GM19043 (cell line): ENCODE data around the gene KNOP1.
A peak's percentile ranks its signal among the peaks of the same experiment; 100 is the strongest.

Source experiments
- ATAC-seq: cut with Tn5 transposase; IDR thresholded peaks from one replicate; pipeline ENCODE4 v1.9.1; 2021; ENCODE audit warnings: low read depth; ENCODE audit not compliant: unreplicated experiment

KNOP1 gene

GRCh38 chr16:19717741-19718623, at the start of gene KNOP1, which contains the start of gene IQCK:
Gene KNOP1, minus strand, starts transcription at chr16:19718227. Its CDS starts 3,192 bp downstream, at chr16:19715035.
Gene IQCK, plus strand, starts transcription at chr16:19718271. Its CDS starts 36 bp downstream, at chr16:19718307.
- ATAC-seq: peak; percentile 99

- ATAC-seq: no peak
Measured at GRCh38 chr16:19767497-19767896, 49.5 kb upstream of the KNOP1 start.

GRCh38 chr16:19766988-19767387, 49.0 kb upstream of the KNOP1 start:
- no peak for ATAC-seq

GRCh38 chr16:19766554-19766884, 48.5 kb upstream of the KNOP1 start:
- ATAC-seq: no peak

- ATAC-seq: no peak
Measured at GRCh38 chr16:19765860-19766553, 48.0 kb upstream of the KNOP1 start.

GRCh38 chr16:19760356-19761060, 42.5 kb upstream of the KNOP1 start:
- ATAC-seq: no peak

- ATAC-seq: no peak
Measured at GRCh38 chr16:19757762-19758595, 40.0 kb upstream of the KNOP1 start.

- ATAC-seq: no peak
Measured at GRCh38 chr16:19757026-19757425, 39.0 kb upstream of the KNOP1 start.

- no peak for ATAC-seq
Measured at GRCh38 chr16:19755268-19755667, 37.2 kb upstream of the KNOP1 start.

GRCh38 chr16:19754644-19755036, 36.6 kb upstream of the KNOP1 start:
- ATAC-seq: no peak

GRCh38 chr16:19753815-19754643, 36.0 kb upstream of the KNOP1 start:
- ATAC-seq: no peak

GRCh38 chr16:19751478-19752385, 33.7 kb upstream of the KNOP1 start:
- ATAC-seq: no peak

- no peak for ATAC-seq
Measured at GRCh38 chr16:19749571-19750080, 31.6 kb upstream of the KNOP1 start.

- no peak for ATAC-seq
Measured at GRCh38 chr16:19748389-19749168, 30.6 kb upstream of the KNOP1 start.

GRCh38 chr16:19746561-19746960, 28.5 kb upstream of the KNOP1 start:
- ATAC-seq: no peak

GRCh38 chr16:19745286-19746010, 27.4 kb upstream of the KNOP1 start:
- no peak for ATAC-seq

GRCh38 chr16:19744670-19745069, 26.6 kb upstream of the KNOP1 start:
- no peak for ATAC-seq
